Keratinocyte (primary cell): Measurements from ENCODE around the gene TGM5. TPM values are rescaled to one million over a fixed set of nuclear protein-coding genes. Genes with fewer than 3 reads are reported as not detected.
"Not testable (repeated sequence)": the region's sequence is repeated elsewhere in the genome, so short reads cannot be mapped to it uniquely, and the experiment has no call there.

Experiments
- DNase-seq: peaks from one replicate; pipeline ENCODE4 v3.0.0-alpha.2; 2011; ENCODE audit warnings: low read depth, missing footprints, low spot score
- FAIRE-seq: peaks from 2 replicates; lab custom pipeline; 2011; peaks lifted over from hg19 to GRCh38; lab: Jason Lieb, UNC
- H2AFZ ChIP-seq: 2 replicates; pipeline ENCODE4 v1.6.0; 2012; ENCODE audit warnings: low read length, control low read depth, inconsistent platforms; ENCODE audit not compliant: control insufficient read depth
- H3K27ac ChIP-seq: 2 replicates; pipeline ENCODE4 v1.5.1; 2011; ENCODE audit warnings: low read length; ENCODE audit not compliant: control insufficient read depth, insufficient read depth
- H3K27me3 ChIP-seq: 3 replicates; pipeline ENCODE4 v1.6.0; 2011; ENCODE audit warnings: low read length; ENCODE audit not compliant: control insufficient read depth, insufficient read depth; ENCODE audit errors: extremely low read depth
- H3K36me3 ChIP-seq, 2 experiments: 2 replicates in 1 of 2; 3 replicates in 1 of 2; pipeline ENCODE4 v1.5.1; 2011; ENCODE audit warnings: low read length in 2 of 2, mild to moderate bottlenecking in 1 of 2; ENCODE audit not compliant: control insufficient read depth in 2 of 2, insufficient read depth in 2 of 2; ENCODE audit errors: extremely low read depth in 1 of 2
- H3K4me1 ChIP-seq: 3 replicates; pipeline ENCODE4 v1.5.1; 2011; ENCODE audit warnings: low read length; ENCODE audit not compliant: control insufficient read depth, insufficient read depth; ENCODE audit errors: extremely low read depth
- H3K4me2 ChIP-seq: 3 replicates; pipeline ENCODE4 v1.6.0; 2011; ENCODE audit warnings: low read depth, low read length; ENCODE audit not compliant: control insufficient read depth, insufficient read depth; ENCODE audit errors: extremely low read depth
- H3K4me3 ChIP-seq, 3 experiments: fragments of 200-600 bp in 1 of 3; sonication (generic) in 1 of 3; 2 replicates in 2 of 3; 3 replicates in 1 of 3; pipeline ENCODE4 v1.5.1; 2011 to 2016; ENCODE audit warnings: low read length in 3 of 3, mild to moderate bottlenecking in 3 of 3, control low read depth in 2 of 3, inconsistent platforms in 1 of 3, low read depth in 1 of 3, mixed read lengths in 1 of 3, mixed run types in 1 of 3, moderate library complexity in 1 of 3; ENCODE audit not compliant: control insufficient read depth in 2 of 3, insufficient read depth in 2 of 3; ENCODE audit errors: extremely low read depth in 1 of 3
- H3K79me2 ChIP-seq: 2 replicates; pipeline ENCODE4 v1.6.0; 2012; ENCODE audit warnings: low read length; ENCODE audit not compliant: control insufficient read depth, insufficient read depth
- H3K9ac ChIP-seq: 3 replicates; pipeline ENCODE4 v1.6.0; 2011; ENCODE audit warnings: low read length; ENCODE audit not compliant: control insufficient read depth, insufficient read depth; ENCODE audit errors: extremely low read depth
- H3K9me1 ChIP-seq: 3 replicates; pipeline ENCODE4 v1.6.0; 2011; ENCODE audit warnings: low read length; ENCODE audit not compliant: control insufficient read depth, insufficient read depth; ENCODE audit errors: extremely low read depth
- H3K9me3 ChIP-seq: 2 replicates; pipeline ENCODE4 v1.5.1; 2012; ENCODE audit warnings: low read depth, low read length; ENCODE audit not compliant: control insufficient read depth
- H4K20me1 ChIP-seq: 3 replicates; pipeline ENCODE4 v1.6.0; 2011; ENCODE audit warnings: low read length; ENCODE audit not compliant: control insufficient read depth, insufficient read depth; ENCODE audit errors: extremely low read depth
- EZH2 ChIP-seq: IDR thresholded peaks from one replicate; pipeline ENCODE4 v1.6.1; 2012; ENCODE audit warnings: inconsistent platforms, mild to moderate bottlenecking, low read length, moderate library complexity
- dilution Hi-C: fragments of 300-500 bp; cut with MboI; formaldehyde crosslinking; loops from one replicate; pipeline ENCODE4 v1.7.0; 2020; ENCODE audit warnings: low sequenced_read_pairs; ENCODE audit not compliant: extremely low pct_ligation_motif_present
- polyA plus RNA-seq, 5 experiments: library from polyadenylated mRNA; depleted of rRNA in 3 of 5; stranded (reverse) in 3 of 5; stranded (forward) in 1 of 5; unstranded in 1 of 5; fragments of >200 nt; gene quantifications; 1 replicate in 1 of 5; 2 replicates in 3 of 5; 3 replicates in 1 of 5; pipeline versions ENCODE4 v1.2.1 to v1.2.3, GENCODE V29; 2011 to 2012; ENCODE audit warnings: missing spikeins in 2 of 5, low read depth in 1 of 5, low replicate concordance in 1 of 5
- TF ChIP-seq, protein P1 (sequence below), 3 experiments: IDR thresholded peaks in 1 of 3; conservative IDR thresholded peaks in 1 of 3; optimal IDR thresholded peaks in 1 of 3; 2 replicates in 2 of 3; 3 replicates in 1 of 3; pipeline versions ENCODE3 to v1.5.1; 2011; ENCODE audit warnings: low read length in 3 of 3, mild to moderate bottlenecking in 3 of 3, moderate library complexity in 2 of 3, control low read depth in 1 of 3, inconsistent platforms in 1 of 3; ENCODE audit not compliant: insufficient read depth in 2 of 3; ENCODE audit errors: extremely low read depth in 1 of 3

The TGM5 gene
- polyA plus RNA-seq, 1 donor (not counting 4 experiments of a cell fraction or from before 2014, with no cell fraction given): not detected

GRCh38 chr15:43292375-43293078, 25.8 kb upstream of the TGM5 start:
- Histone ChIP-seq H4K20me1 (no peaks in the 10 kb centered on the region), H2AFZ (no peak overlapping the region), H3K9me1 (no peaks in the 10 kb centered on the region), H3K27ac (no peak overlapping the region), H3K79me2 (no peaks in the 10 kb centered on the region), H3K4me3 (no peak overlapping the region), H3K36me3 (no peaks in the 10 kb centered on the region), H3K9ac (no peak overlapping the region), H3K27me3 (peaks cover 41% of the 10 kb centered on the region), H3K4me2 (no peak overlapping the region), H3K4me1 (no peaks in the 10 kb centered on the region), H3K9me3 (no peaks in the 10 kb centered on the region)
- dilution Hi-C loops: no loop called here
- TF ChIP-seq, protein P1, sequence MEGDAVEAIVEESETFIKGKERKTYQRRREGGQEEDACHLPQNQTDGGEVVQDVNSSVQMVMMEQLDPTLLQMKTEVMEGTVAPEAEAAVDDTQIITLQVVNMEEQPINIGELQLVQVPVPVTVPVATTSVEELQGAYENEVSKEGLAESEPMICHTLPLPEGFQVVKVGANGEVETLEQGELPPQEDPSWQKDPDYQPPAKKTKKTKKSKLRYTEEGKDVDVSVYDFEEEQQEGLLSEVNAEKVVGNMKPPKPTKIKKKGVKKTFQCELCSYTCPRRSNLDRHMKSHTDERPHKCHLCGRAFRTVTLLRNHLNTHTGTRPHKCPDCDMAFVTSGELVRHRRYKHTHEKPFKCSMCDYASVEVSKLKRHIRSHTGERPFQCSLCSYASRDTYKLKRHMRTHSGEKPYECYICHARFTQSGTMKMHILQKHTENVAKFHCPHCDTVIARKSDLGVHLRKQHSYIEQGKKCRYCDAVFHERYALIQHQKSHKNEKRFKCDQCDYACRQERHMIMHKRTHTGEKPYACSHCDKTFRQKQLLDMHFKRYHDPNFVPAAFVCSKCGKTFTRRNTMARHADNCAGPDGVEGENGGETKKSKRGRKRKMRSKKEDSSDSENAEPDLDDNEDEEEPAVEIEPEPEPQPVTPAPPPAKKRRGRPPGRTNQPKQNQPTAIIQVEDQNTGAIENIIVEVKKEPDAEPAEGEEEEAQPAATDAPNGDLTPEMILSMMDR (optimal IDR thresholded peaks at IDR 0.05 in 1 of 3, IDR thresholded peaks at IDR 0.05 in 1 of 3, conservative IDR thresholded peaks at IDR 0.05 in 1 of 3; ENCODE audit: extremely low read depth in 1 of 3, insufficient read depth in 2 of 3, low read length in 3 of 3): no peak
- no peak for TF ChIP-seq EZH2
- DNase-seq: no peak
- no peak for FAIRE-seq

GRCh38 chr15:43289656-43290055, 22.9 kb upstream of the TGM5 start:
- H3K9me1 ChIP-seq, H3K4me3 ChIP-seq, DNase-seq, H2AFZ ChIP-seq, H3K9ac ChIP-seq, H3K36me3 ChIP-seq, H3K27ac ChIP-seq, H4K20me1 ChIP-seq, H3K4me2 ChIP-seq, H3K9me3 ChIP-seq, H3K4me1 ChIP-seq, H3K79me2 ChIP-seq, FAIRE-seq: not testable (repeated sequence)
- dilution Hi-C loops: loop anchor here (10.0 kb wide), 1 partner anchor 95 kb away; no protein-coding TSS in a partner anchor
- peaks cover 41% of the 10 kb centered on the region for H3K27me3 ChIP-seq
